Measurements from ENCODE around the gene ZBTB40.

DNA sequence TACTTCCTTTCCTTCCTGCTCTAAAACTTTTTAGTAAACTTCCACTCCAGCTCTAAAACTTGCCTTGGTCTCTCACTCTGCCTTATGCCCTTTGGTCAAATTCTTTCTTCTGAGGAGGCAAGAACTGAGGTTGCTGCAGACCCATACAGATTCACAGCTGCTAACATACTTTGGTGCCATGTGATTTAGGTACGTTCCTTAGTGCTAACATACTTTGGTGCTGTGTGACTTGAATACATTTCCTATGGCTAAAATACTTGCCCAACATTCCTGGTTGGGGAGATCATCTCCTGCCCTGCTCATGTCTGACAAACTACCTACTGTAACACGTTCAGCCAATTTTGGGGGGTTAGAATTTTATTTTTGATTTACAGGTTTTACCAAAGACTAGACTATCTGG is 6.8 kb upstream of the ZBTB40 start:
- TF ChIP-seq POLR2AphosphoS5 (IDR thresholded peaks at IDR 0.05; ENCODE audit: borderline replicate concordance, low read depth, low read length) (no peak), EZH2 (IDR thresholded peaks at IDR 0.05) (no peak), FOXP2 (optimal IDR thresholded peaks at IDR 0.05; ENCODE audit: control extremely low read depth, extremely low read length, insufficient read depth) (no peak)

Data from SK-N-MC (cell line).